K562 (cell line): ENCODE measurements around the gene IL12A.

ENCODE experiments used
- ATF2 ChIP-seq: sonication (generic); formaldehyde crosslinking; IDR thresholded peaks from 2 replicates; pipeline ENCODE4 v1.8.1; 2022; ENCODE audit warnings: missing genetic modification reagents
- CEBPB ChIP-seq: fragments of 450-650 bp; IDR thresholded peaks from 2 replicates; pipeline ENCODE4 v1.6.1; 2016; ENCODE audit warnings: missing genetic modification characterization, missing compliant biosample characterization
- E2F5 ChIP-seq: sonication (generic); formaldehyde crosslinking; IDR thresholded peaks from 2 replicates; pipeline ENCODE4 v1.8.0; 2022; ENCODE audit warnings: mild to moderate bottlenecking, missing genetic modification reagents
- HDGF ChIP-seq: fragments of 450-650 bp; IDR thresholded peaks from 2 replicates; pipeline ENCODE4 v1.6.1; 2016
- KLF13 ChIP-seq: fragments of 450-650 bp; IDR thresholded peaks from 2 replicates; pipeline ENCODE4 v1.6.1; 2016; ENCODE audit warnings: missing genetic modification characterization, low read depth, mild to moderate bottlenecking, missing compliant biosample characterization, moderate library complexity, borderline replicate concordance
- L3MBTL2 ChIP-seq: fragments of 450-650 bp; IDR thresholded peaks from 2 replicates; pipeline ENCODE4 v1.6.1; 2016; ENCODE audit warnings: mild to moderate bottlenecking, moderate library complexity
- NBN ChIP-seq: fragments of 450-650 bp; IDR thresholded peaks from 2 replicates; pipeline ENCODE4 v1.6.1; 2016; ENCODE audit warnings: low read depth, mild to moderate bottlenecking
- PHB ChIP-seq: fragments of 250-450 bp; sonication (Bioruptor Pico); IDR thresholded peaks from 2 replicates; pipeline ENCODE4 v1.5.0; 2021
- ZNF324 ChIP-seq: fragments of 250-450 bp; sonication (Bioruptor Pico); IDR thresholded peaks from 2 replicates; pipeline ENCODE4 v1.4.0; 2020; ENCODE audit warnings: mild to moderate bottlenecking
- ZNF785 ChIP-seq: fragments of 250-450 bp; sonication (Bioruptor Pico); IDR thresholded peaks from 2 replicates; pipeline ENCODE4 v1.4.0; 2020; ENCODE audit warnings: mild to moderate bottlenecking

- no peak for TF ChIP-seq ZNF324 (CRISPR knock-in tag)
- TF ChIP-seq L3MBTL2: no peak
- no peak for TF ChIP-seq HDGF
- TF ChIP-seq E2F5 (CRISPR knock-in tag): no peak
- no peak for TF ChIP-seq CEBPB (tag)
- no peak for TF ChIP-seq ATF2 (CRISPR knock-in tag)
- no peak for TF ChIP-seq ZNF785 (CRISPR knock-in tag)
- no peak for TF ChIP-seq NBN
- no peak for TF ChIP-seq KLF13 (tag)
- TF ChIP-seq PHB (CRISPR knock-in tag): no peak
Observed at GRCh38 chr3:159964166-159964973, 24.3 kb upstream of the IL12A start.
